ENCODE data around the gene GPR84. TPM values are rescaled to one million over a fixed set of nuclear protein-coding genes. Genes with fewer than 3 reads are reported as not detected.

GPR84 gene
- total and polyA plus RNA-seq, 10 of the 15 experiments (the other 5 are each of a cell fraction or from before 2014, with no cell fraction given): 0.37 to 4.7 (median 2.6) TPM

- Histone ChIP-seq H3K9ac (ENCODE audit: control insufficient read depth, insufficient read depth, low read length) (no peak overlapping the region), H3K36me3 (ENCODE audit: control insufficient read depth in 2 of 2, insufficient read depth in 2 of 2, low read length in 1 of 2) (no peaks in the 10 kb centered on the region), H3K4me1 (ENCODE audit: control insufficient read depth, insufficient read depth, low read length) (peaks cover 4% of the 10 kb centered on the region), H2AFZ (ENCODE audit: control insufficient read depth, low read depth, low read length) (no peak overlapping the region; the same call in 1 of the 2 replicates), H3K79me2 (ENCODE audit: control insufficient read depth, insufficient read depth, low read length) (no peaks in the 10 kb centered on the region), H3K4me3 (no peak overlapping the region), H3K4me2 (ENCODE audit: control insufficient read depth, insufficient read depth) (no peak overlapping the region), H3K27me3 (replicated peaks in 1 of 2; ENCODE audit: control insufficient read depth in 2 of 2, insufficient read depth in 2 of 2, low read length in 1 of 2) (no peaks in the 10 kb centered on the region), H4K20me1 (ENCODE audit: control insufficient read depth, insufficient read depth) (no peaks in the 10 kb centered on the region), H3K9me3 (replicated peaks; ENCODE audit: control insufficient read depth, insufficient read depth, low read length) (no peaks in the 10 kb centered on the region), H3K27ac (ENCODE audit: control insufficient read depth, insufficient read depth) (no peak overlapping the region)
- ChIA-PET RAD21 (ENCODE audit: unreplicated experiment) (interaction anchor here (0.7 to 2.5 kb wide), 10 partner anchors 9 to 161 kb away, joined by 3 to 16 read pairs (median 4); no protein-coding TSS in a partner anchor), CTCF (interaction anchor here (0.7 to 6.4 kb wide), 51 partner anchors 8 to 387 kb away, joined by 3 to 66 read pairs (median 5); partner anchors contain the start of genes CBX5, COPZ1 and NCKAP1L), POLR2A (interaction anchor here (0.5 to 0.7 kb wide), 2 partner anchors 20 to 125 kb away, joined by 3 to 4 read pairs; no protein-coding TSS in a partner anchor), SMC1A (ENCODE audit: uncharacterized antibody, unreplicated experiment) (interaction anchor here (0.8 to 4.1 kb wide), 15 partner anchors 12 to 168 kb away, joined by 3 to 17 read pairs (median 4); partner anchors contain the start of genes COPZ1 and ITGA5)
- DNase-seq (ENCODE audit: low read depth, low spot score) (no peak), FAIRE-seq (no peak), ATAC-seq (peak; percentile 95)
- no TSS peak for BruUV-seq (replicated peaks)
- intact Hi-C loops (cut with micrococcal nuclease; ENCODE audit: unreplicated experiment): loop anchor here (10.0 kb wide), 1 partner anchor 375 kb away; the partner anchor contains the start of genes HOXC8 and HOXC9
- in situ Hi-C loops (cut with MboI): no loop called here
- 21% methylated on average over 19 of the region's 19 CpGs for WGBS (ENCODE audit: insufficient coverage, insufficient replicate concordance, low lambda C conversion rate, missing lambda C conversion rate)
- TF ChIP-seq ZNF274 (IDR thresholded peaks at IDR 0.05; ENCODE audit: insufficient read depth, insufficient read length): no peak
- TF ChIP-seq RELA (IDR thresholded peaks at IDR 0.05; ENCODE audit: borderline replicate concordance, partially characterized antibody): peak; percentile 69
- TF ChIP-seq RFX5 (IDR thresholded peaks at IDR 0.05; ENCODE audit: low read depth, low read length): 0 out of 2 replicates have a peak, but pooled peaks have one; percentile 29
- no peak for TF ChIP-seq BMI1 (IDR thresholded peaks at IDR 0.05; ENCODE audit: borderline replicate concordance)
- TF ChIP-seq BHLHE40 (IDR thresholded peaks at IDR 0.05; ENCODE audit: borderline replicate concordance in 1 of 2, low read depth in 2 of 2, low read length in 1 of 2): peak; percentile 28 to 57; a peak in 2 of 4 replicates
- TF ChIP-seq GABPA (IDR thresholded peaks at IDR 0.05; ENCODE audit: low read depth): no peak
- TF ChIP-seq CTCF (IDR thresholded peaks at IDR 0.05 in 2 of 3, conservative IDR thresholded peaks at IDR 0.05 in 1 of 3; ENCODE audit: control insufficient read depth in 2 of 3, extremely low read depth in 1 of 3, insufficient read depth in 1 of 3, low read depth in 3 of 3, low read length in 3 of 3): peak; percentile 100; a peak in 5 of 6 replicates
- 0 out of 2 replicates have a peak, but pooled peaks have one; percentile 27 for TF ChIP-seq ELK1 (IDR thresholded peaks at IDR 0.05; ENCODE audit: low read depth, low read length)
- TF ChIP-seq IRF5 (IDR thresholded peaks at IDR 0.05; ENCODE audit: borderline replicate concordance): no peak
- TF ChIP-seq, protein P1, sequence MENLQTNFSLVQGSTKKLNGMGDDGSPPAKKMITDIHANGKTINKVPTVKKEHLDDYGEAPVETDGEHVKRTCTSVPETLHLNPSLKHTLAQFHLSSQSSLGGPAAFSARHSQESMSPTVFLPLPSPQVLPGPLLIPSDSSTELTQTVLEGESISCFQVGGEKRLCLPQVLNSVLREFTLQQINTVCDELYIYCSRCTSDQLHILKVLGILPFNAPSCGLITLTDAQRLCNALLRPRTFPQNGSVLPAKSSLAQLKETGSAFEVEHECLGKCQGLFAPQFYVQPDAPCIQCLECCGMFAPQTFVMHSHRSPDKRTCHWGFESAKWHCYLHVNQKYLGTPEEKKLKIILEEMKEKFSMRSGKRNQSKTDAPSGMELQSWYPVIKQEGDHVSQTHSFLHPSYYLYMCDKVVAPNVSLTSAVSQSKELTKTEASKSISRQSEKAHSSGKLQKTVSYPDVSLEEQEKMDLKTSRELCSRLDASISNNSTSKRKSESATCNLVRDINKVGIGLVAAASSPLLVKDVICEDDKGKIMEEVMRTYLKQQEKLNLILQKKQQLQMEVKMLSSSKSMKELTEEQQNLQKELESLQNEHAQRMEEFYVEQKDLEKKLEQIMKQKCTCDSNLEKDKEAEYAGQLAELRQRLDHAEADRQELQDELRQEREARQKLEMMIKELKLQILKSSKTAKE (IDR thresholded peaks at IDR 0.05; ENCODE audit: low read depth, poor library complexity, severe bottlenecking): no peak
- TF ChIP-seq GATAD2B (conservative IDR thresholded peaks at IDR 0.05; ENCODE audit: low read depth): peak; percentile 56
- TF ChIP-seq WRNIP1 (IDR thresholded peaks at IDR 0.05; ENCODE audit: borderline replicate concordance, low read depth, low read length): no peak
- TF ChIP-seq NBN (IDR thresholded peaks at IDR 0.05): peak; percentile 50; the same call in 1 of the 2 replicates
- peak; percentile 97 for TF ChIP-seq SMARCA5 (IDR thresholded peaks at IDR 0.05)
- TF ChIP-seq ZNF217 (IDR thresholded peaks at IDR 0.05): no peak
- TF ChIP-seq RAD21 (IDR thresholded peaks at IDR 0.05; ENCODE audit: insufficient read depth, low read depth, low read length): peak; percentile 73
These were observed 15.3 kb upstream of the GPR84 start for GRCh38 chr12:54379398-54380201.

Data from GM12878 (cell line).